GM21526 (cell line): ENCODE results near the gene GFOD2.
"Not testable (repeated sequence)": the region's sequence is repeated elsewhere in the genome, so short reads cannot be mapped to it uniquely, and the experiment has no call there.

Experiments used
- ATAC-seq: cut with Tn5 transposase; IDR thresholded peaks from one replicate; pipeline ENCODE4 v1.9.1; 2021; ENCODE audit warnings: moderate library complexity; ENCODE audit not compliant: unreplicated experiment, low FRiP score

GFOD2 gene

GRCh38 chr16:67707210-67707609 is 11.9 kb downstream of the GFOD2 start:
- ATAC-seq: no peak

GRCh38 chr16:67704110-67704509 is 15.0 kb downstream of the GFOD2 start:
- no peak for ATAC-seq

GRCh38 chr16:67703626-67704025 is 15.5 kb downstream of the GFOD2 start:
- ATAC-seq: no peak

DNA sequence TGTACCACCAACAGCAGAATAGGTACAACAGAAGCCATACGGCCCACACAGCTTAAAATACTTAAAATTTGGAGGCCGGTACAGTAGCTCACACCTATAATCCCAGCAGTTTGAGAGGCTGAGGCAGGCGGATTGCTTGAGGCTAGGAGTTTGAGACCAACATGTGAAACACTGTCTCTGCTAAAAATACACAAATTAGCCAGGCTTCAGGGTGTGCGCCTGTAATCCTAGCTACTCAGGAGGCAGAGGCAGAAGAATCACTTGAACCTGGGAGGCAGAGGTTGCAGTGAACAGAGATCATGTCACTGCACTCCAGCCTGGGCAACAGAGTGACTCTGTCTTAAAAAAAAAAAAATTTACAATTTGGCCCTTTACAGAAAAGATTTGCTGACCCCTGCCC is 17.0 kb downstream of the GFOD2 start:
- no peak for ATAC-seq

DNA sequence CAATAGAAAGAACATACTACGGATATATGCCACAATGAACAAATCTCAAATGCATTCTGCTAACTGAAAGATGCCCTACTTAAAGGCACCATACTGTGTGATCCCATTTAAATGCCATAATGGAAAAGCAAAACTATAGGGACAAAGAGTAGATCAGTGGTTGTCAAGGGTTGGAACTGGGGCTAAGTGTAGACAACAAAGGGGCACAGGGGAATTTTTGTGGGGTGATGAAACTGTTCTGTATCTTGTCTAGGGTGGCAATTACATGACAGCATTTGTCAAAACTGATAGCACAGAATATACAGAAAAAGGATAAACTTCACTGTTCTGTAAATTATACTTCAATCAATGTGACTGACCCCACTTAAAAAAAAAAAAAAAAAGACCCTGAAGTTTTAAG is 17.7 kb downstream of the GFOD2 start:
- ATAC-seq: no peak

DNA sequence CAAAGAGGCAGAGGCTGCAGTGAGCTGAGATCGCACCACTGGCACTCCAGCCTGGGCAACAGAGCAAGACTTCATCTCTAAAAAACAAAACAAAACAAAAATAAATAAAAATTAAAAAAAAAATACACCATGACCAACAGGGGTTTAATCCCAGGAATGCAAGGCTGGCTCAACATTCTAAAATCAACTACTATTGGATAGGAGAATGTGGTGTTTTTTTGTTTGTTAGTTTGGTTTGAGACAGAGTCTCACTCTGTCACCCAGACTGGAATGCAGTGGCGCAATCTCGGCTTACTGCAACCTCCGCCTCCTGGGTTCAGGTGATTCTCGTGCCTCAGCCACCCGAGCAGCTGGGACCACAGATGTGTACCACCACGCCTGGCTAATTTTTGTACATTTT is 19.9 kb downstream of the GFOD2 start:
- ATAC-seq: no peak

DNA sequence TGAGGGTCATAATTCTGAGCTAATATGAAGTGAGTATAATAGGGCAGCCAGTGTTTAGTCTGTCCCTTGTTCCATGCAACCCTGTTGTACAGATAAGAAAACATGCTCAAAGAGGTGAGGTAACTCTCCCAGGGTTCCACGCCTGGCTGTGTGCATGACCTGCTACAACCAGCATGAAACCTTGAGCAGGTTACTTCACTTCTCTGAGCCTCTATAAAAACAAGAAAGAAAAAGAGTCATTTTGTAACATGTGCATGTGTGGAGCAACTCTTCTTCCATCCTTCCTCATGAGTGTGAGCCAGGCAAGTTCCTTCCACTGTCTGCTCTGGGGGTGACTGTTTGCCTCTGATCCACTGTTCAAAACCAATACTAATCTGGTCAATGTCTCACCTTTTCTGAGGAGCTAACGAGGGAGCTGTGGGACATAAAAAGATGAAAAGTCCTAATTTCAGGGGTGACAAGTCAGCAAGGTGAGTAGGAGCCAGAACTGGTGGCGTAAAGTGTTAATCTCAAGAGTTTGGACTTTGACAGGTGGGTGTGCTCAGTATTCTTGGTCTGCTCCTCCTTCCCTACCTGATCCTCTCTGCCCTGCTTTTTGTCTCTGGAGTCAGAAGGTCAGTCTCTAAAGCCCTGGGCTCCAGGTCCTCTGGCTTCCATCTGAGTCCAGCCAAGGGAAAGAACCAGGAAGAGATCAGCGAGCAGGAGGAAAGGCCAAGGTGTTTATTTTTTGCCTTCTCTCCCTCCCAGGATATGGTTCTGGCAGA is 21.5 kb downstream of the GFOD2 start:
- no peak for ATAC-seq

DNA sequence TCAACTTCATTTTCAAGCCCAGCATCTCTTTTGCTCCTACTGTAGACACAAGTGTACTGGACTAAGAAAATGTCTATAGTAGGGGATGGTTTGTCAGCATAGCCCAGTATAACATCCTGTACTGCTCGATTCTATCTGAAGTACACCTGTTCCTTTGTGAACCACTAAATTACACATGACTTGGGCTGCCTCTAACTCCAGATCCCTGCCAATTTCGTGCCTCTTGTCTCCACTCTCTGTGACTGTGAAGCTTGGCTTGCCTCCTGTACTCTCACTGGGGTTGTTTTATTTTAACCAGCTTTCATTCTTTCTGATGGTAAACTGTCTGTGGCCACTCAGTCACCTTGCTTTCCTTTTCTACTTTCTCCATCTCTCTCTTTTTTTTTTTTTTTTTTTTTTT is 24.5 kb downstream of the GFOD2 start:
- no peak for ATAC-seq

DNA sequence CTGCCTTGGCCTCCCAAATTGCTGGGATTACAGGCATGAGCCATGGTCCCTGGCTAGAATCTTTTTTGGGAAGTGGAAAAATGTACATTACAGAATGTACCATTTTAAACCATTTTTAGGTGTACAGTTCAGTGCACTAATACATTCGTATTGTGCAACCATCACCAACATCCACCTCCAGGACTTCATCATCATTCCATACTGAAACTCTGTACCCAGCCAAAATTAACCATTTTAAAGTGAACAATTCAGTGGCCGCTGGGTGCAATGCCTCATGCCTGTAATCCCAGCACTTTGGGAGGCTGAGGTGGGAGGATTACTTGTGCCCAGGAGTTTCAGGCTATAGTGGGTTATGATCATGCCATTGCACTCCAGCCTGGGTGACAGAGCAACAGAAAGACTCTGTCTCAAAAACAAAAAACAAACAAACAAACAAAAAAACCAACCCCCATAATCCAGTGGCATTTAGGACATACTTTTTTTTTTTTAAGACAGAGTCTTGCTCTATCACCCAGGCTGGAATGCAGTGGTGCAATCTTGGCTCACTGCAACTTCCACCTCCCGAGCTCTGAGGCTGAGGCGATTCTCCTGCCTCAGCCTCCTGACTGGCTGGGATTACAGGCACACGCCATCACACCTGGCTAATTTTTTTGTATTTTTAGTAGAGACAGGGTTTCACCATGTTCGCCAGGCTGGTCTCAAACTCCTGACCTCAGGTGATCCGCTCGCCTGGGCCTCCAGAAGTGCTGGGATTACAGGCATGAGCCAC is 25.4 kb downstream of the GFOD2 start:
- not testable (repeated sequence) for ATAC-seq

- ATAC-seq: no peak
These were observed 33.6 kb downstream of the GFOD2 start for GRCh38 chr16:67685388-67686112.

DNA sequence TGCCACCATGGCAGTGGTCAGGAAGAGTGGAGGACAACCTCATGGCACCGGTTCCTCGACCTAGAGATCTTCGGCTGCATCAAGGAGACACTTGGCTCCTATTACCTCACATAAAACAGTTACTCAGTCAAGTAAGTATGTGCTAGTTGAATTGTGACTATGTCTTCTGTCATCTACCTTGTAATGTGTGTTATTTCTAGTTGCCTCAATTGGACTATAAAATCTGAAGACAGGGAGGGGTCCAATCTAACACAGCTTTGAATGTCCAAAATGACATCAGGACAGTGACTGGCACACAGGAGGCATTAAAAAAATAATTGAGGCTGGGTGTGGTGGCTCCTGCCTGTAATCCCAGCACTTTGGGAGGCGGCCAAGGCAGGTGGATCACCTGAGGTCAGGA is 35.3 kb downstream of the GFOD2 start:
- ATAC-seq: no peak

DNA sequence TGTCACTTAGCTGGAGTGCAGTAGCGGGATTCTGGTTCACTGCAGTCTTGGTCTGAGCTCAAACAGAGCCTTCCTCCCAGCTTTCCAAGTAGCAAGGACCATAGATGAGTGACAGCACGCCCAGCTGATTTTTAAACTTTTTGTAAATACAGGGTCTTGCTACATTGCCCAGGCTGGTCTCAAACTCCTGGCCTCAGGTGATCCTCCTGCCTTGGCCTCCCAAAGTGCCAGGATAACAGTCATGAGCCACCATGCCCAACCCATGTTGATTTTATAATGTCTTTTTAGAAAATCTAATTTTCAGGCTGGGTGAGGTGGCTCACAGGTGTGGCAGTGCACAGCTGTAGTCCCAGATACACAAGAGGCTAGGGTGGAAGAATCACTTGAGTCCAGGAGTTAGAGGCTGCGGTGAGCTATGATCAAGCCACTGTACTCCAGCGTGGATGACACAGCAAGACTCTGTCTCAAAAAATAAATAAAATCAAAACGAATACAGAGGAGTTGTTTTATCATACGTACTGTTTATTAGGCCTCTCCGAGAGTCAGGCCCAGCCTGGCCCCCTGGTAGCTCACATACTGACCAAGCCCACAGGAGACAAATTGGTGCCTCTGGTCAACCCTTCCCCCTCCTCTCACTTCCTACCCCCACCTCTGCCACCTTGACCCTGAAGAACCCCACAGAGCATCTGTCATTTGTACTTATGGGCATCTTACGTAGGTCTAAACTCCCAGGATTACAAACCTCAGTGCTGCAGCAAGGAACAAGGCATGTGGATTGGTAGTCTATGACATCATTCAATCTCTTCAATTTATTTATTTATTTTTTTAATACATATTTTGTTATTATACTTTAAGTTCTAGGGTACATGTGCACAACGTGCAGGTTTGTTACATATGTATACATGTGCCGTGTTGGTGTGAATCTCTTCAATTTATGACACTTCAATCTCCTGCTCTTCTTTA is 38.9 kb downstream of the GFOD2 start:
- no peak for ATAC-seq

DNA sequence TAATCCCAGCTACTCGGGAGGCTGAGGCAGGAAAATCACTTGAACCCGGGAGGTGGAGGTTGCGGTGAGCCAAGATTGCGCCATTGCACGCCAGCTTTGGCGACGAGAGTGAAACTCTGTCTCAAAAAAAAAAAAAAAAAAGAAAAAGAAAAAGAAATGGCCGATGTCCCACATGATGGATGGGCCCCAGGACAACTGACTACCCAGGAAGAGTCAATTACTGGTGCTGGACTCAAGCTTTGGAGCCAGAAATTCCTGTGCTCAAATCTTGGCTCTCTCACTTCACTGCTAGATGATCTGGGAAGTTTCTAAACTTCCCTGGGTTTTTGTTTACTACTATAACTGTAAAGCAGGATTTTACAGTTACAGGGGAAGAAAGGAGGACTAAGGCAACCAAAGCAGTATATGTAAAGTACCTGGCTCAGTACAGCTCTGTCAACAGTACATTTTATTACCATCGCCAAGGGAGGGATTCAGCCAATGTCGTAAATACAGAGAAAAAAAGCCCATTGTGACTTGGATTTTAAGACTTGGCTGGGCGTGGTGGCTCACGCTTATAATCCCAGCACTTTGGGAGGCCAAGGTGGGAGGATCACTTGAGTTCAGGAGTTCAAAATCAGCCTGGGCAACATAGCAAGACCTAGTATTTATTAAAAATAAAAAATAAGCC is 40.6 kb downstream of the GFOD2 start:
- no peak for ATAC-seq

DNA sequence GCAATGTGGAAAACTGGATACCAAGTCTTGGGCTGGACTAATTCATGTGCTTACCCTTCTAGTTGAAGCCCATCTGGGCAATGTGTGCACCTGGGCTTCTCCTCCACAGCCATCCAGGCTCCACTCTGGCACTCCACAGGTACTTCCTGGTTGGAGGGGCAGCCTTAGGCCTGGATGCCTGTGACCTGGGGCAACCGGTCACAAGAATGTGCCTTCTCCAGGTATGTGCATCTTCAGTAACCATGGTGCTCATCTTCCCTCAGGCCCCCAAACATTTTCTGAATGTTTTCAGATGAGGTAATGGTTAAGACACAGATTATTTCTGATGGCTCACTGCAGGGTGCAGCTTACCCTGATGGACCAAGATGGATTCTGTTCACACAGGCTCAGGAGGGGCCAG is 41.4 kb downstream of the GFOD2 start:
- ATAC-seq: no peak

- no peak for ATAC-seq
These were observed 42.2 kb downstream of the GFOD2 start for GRCh38 chr16:67676939-67677338.

GRCh38 chr16:67676516-67676915 is 42.6 kb downstream of the GFOD2 start:
- ATAC-seq: no peak

DNA sequence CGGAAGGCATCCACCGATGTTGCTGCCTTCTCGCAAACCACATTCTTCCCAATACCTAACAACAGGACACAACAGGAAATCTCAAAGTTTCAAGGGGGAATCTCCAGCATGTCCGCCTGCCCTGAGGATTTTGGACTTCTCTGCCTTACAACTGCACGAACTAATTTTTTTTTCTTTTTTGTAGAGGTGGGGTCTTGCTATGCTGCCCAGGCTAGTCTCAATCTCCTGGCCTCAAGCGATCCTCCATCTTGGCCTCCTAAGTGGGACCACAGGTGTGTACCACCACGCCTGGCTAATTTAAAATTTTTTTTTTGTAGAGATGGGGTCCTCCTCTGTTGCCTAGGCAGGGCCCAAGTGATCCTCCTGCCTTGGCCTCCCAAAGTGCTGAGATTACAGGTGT is 43.1 kb downstream of the GFOD2 start:
- ATAC-seq: no peak

DNA sequence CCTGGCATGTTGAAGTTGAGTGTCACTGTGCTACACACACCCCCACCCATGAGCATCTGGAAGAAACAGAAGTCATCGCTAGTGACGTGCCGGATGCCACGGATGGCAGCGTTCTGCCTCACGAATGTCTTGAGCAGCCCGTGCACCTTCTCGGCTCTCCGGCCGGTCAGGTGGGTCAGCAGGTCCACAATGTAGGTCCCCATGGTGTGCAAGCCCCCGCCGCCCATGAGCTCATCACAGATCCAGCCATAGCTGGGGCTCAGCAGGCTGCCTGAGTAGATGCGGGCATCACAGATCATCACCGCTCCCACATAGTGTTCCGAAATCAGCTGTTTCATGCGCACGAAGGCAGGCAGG is 43.6 kb downstream of the GFOD2 start:
- ATAC-seq: no peak

- ATAC-seq: no peak
These were observed 44.1 kb downstream of the GFOD2 start for GRCh38 chr16:67674851-67675578.
